ENCODE results near the gene PXDC1.
"Not testable (repeated sequence)": the region's sequence is repeated elsewhere in the genome, so short reads cannot be mapped to it uniquely, and the experiment has no call there.

PXDC1 gene

DNA sequence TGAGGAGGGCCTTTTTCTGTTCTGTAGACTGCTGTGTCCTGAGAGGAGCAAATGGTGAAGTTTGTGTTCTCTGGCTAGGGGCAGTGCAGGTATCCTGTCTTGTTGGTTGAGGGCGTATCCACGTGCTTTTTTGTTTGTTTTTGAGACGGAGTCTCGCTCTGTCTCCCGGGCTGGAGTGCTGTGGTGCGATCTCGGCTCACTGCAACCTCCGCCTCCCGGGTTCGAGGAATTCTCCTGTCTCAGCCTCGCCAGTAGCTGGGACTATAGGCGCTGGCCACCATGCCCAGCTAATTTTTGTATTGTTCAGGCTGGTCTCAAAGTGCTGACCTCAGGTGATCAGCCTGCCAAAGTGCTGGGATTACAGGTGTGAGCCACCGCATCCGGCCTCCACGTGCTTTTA is 10.8 kb upstream of the PXDC1 start:
- DNase-seq, result no peak

DNA sequence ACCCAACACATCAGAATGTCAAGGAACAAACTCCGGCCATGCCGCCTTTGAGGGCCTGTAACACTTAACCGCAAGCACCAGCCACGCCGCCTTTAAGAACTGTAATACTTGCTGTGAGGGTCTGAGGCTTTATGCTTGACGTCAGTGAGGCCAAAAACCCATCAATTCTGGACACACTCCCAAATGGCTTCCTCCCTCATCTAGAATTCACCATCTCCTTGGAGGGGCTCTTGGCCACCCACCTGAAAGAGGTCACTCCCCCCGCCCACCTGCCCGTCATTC is 10.4 kb upstream of the PXDC1 start:
- no peak for DNase-seq

DNA sequence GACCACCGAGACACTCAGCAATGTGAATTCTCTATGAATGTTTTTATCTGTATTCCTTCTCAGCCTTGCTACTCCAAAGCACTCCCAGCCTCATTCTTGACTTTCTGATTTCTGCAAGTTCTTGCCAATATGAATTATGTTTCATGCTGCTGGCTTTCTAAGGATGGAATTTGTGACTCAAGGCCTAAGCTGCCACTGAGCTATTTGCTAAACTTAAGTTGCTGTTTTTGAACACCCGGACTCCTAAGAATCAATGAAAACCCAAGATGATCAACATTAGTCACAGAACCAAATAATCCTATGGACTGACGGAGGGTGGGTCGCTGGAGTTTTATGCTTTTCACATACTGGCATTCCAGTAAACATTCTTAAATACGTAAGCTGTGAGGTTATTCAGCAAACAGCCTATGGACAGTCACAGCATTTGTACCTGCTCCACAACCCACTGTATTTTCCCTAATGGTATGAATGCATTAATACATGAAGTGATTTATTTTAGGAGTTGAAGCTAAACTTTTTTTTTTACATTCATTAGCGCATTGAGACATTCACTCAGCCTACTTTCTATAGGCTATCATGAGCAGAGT is 8.2 kb upstream of the PXDC1 start:
- DNase-seq, result no peak

DNA sequence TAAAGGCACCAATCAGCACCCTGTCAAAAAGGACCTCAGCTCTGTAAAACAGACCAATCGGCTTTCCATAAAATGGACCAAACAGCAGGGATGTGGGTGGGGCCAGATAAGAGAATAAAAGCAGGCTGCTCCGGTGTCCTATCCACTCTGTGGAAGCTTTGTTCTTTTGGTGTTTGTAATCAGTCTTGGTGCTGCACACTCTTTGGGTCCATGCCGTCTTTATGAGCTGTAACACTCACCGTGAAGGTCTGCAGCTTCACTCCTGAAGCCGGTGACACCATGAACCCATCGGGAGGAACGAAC is 7.3 kb upstream of the PXDC1 start:
- no peak for DNase-seq

DNA sequence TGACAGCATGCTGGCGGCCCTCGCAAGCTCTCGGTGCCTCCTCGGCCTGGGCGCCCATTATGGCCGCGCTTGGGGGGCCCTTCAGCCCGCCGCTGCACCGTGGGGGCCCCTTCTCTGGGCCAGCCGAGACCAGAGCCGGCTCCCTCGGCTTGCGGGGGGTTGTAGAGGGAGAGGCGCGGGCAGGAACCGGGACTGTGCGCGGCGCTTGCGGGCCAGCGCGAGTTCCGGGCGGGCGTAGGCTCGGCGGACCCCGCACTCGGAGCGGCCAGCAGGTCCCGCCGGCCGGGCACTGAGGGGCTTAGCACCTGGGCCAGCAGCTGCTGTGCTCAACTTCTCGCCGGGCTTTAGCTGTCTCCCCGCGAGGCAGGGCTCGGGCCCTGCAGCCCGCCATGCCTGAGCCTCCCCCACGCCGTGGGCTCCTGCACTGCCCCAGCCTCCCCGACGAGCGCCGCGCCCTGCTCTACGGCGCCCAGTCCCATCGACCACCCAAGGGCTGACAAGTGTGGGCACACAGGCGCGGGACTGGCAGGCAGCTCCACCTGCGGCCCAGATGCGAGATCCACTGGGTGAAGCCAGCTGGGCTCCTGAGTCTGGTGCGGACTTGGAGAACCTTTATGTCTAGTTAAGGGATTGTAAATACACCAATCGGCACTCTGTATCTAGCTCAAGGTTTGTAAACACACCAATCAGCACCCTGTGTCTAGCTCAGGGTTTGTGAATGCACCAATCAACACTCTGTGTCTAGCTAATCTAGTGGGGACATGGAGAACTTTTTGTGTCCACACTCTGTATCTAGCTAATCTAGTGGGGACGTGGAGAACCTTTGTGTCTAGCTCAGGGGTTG is 6.7 kb upstream of the PXDC1 start:
- not testable (repeated sequence) for DNase-seq

DNA sequence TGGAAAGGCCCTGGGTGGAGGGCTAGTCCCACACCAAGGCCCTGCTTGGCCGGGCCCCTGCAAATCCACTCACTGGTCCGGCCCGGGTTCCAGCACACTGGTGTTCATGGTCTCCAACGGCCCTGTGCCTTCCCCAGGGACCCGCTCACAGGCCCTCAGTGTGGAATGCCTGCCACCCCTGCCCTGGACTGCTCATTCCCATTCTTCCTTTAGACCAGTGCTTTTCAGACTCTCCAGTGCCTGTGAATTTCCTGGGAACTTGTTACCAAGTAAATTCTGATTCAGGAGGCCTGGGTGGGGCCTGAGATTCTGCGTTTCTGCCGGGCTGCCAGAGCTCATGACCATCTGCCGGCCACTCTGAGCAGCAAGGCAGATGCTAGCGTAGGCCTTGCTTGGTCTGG is 5.7 kb upstream of the PXDC1 start:
- DNase-seq, result no peak

DNA sequence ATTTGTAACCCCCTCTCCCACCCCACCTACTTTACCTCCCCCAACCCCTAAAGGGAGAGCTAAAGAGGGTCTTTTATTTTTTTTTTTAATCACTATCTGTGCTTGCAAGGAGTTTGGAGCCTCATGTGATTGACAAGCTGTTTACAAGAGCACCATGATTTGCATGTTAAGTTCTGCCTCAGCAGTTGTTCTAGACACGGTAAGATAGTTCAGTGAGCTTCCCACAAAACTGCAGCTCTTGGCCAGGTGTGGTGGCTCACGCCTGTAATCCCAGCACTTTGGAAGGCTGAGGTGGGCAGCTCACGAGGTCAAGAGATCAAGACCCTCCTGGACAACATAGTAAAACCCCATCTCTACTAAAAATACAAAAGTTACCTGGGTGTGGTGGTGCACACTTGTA is 5.0 kb upstream of the PXDC1 start:
- DNase-seq, result no peak

DNA sequence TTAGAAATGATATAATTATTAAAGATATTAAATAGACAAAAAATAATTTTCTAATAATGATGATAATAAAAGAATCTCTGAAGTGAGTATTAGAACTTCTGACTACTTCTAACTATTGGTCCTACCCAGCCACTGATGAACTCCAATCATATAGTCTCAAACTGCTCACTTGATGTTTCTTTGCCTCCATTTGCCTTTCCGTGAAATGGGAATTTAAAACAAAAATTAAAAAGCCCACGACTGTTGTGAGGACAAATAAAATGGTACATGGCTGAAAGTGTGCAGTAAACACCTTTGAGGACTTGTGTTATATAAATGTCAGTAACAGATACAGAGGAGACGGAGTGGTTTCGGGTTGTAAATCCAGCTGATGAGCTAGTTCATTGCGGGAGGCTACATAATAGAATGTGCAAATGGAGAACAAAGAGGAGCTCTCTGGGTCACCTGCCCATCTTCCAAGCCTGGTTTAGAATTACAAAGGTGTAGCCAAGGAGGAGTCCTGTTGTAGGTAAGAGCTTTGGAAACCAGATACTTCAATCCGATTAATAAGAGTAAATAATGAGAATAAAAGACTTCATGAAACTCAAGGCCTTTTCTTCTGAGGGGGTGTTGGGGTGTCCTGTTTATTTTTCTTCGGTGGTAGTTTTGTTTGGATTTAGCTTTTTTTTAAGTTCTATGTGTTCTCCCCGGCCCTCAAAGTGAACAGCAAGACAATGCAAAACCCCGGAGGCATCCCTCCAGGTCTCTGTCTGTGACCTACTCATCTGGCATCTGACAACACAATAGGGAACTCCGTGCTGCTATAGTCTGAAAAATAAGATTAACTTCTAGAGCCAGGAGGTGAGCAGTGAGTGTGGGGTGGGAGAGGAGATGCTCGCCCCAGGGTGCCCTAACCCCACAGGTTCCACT is 4.4 kb upstream of the PXDC1 start:
- DNase-seq, result no peak

DNA sequence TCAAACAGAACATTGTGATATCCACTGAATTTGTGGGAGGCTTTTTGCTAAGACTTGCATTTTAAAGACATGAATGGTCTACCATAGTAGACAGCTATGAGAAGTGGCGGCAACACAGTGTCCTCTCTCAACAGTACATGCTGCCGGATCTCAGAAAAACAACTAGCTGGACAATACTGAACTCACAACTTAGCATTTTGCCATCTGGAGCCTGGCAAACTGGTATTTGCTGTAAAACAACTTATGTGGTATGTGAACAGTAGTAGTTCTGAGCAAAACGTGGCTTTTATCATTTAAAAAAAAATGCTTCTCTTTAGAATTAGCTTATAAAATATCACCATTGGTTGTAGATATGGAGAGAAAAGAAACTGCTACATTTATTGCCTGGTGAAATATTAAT is 3.3 kb upstream of the PXDC1 start:
- no peak for DNase-seq

DNA sequence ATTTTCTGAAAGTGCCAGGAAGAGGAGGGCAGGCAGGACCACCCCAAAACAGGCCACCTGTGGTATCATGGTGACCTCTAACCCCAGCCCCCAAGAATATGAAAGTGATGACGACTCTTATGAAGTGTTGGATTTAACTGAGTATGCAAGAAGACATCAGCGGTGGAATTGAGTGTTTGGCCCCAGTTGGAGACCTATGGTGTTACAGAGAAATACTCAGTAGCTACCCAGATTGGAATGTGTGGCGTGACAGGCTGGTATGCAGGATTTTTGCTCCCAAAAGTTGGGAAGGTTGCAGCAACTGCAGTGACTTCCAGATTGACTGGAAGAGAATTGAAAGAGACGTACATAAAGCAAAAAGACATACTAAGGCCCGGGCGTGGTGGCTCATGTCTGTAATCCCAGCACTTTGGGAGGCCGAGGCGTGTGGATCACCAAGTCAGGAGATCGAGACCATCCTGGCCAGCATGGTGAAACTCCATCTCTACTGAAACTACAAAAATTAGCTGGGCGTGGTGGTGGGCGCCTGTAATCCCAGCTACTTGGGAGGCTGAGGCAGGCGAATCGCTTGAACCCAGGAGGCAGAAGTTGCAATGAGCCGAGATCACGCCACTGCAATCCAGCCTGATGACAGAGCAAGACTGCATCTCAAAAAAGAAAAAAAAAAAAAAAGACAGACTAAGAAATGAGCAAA is 2.7 kb upstream of the PXDC1 start:
- DNase-seq, result not testable (repeated sequence)

DNA sequence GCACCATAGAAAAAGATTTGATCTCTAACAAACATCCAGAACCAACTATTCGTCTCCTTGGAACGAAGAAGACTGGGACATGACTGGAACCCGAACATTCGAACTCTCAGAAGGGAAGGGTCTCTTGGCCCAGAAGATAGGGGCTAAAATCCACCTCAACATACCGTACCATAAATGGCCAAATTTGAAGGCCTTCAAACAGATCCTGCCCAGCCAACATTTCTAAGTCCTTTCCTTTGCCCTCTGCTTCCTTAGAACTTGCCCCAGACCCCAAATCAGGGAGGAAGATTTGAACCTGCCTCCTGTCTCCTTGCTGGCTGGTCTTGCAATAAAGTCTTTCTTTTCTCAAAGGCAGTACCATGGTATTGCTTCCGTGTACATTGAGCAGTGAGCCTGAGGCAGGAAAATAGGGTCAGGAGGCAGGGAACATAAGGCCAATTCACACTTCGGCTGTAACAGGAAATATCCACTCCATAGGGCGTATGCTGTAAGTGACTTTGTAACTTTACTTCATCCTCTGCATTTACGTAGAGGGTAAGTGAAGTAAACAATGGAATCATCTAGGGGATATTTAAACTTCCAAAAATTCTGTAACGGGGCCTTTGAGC is 1.8 kb upstream of the PXDC1 start:
- no peak for DNase-seq

DNA sequence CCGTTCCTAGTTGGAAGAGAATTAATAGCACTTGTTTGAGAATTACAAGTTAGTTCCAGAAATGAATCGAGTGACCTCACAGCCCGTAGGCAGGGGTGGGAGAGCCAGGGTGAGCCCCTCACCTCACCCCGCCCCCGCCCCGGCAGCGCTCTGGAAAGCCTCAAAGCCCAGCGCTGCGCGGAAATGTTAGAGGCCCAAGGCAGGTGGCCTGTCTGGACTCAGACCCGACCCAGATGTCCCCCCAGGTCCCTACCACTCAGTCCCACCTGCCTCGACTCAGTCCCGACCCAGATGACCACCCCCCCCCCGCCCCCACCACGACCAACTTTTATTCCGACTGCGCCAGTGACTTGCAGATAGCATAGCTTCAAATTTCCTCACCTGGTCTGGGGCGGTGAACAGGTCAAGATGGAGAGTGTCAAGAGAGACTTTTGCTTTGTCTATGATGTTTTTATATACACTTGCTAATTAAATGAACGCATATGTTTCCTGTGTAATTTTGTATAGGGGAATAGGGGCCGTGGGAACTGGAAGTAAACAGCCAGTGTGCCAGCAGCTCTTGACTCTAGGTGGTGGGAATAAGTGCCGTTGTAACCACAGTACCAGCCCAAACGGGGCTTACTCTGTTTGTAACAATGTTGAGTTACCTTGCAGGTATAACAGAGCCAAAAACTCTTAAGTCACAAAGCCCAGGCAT is 1.2 kb upstream of the PXDC1 start:
- DNase-seq, result no peak

DNA sequence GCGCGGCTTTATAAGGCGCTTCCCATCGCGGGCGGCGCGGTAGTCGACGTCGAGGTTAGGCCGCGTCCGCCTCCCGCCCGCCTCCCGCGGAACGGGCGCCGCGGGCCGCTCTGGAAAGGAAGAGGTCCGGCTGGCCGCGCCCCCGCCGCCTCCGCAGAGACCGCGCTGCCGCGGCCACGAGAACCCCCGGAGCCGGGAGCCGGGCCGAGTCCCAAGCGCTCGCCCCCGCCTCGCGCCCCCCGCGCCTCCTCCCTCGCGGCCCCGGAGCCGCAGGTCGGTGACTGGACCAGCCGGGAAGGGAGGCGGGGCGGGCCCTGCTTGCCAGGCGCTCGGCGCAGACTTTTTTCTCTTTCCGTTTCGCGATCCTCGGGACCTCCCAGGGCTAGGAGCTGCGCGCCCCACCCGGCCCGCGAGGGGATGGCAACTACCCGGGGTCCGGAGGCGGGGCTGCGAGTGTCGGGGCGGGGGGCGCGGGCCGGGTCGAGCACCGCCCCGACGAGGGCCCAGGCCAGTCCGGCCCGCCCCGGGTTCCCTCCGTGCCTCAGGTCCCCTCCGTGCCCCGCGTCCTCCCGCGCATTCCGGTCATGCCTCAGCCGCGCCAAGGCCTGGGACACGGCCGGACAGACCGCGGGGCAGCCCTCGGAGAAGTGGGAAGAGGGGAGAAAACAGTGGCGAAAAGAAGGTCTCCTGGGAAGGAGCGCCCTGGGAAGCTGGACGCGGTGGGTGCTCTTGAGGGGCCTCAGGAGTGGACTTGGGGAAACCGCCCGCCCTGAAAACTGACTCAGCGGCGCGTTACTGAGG is 417 bp upstream of the PXDC1 start:
- DNase-seq, result peak; percentile 61

DNA sequence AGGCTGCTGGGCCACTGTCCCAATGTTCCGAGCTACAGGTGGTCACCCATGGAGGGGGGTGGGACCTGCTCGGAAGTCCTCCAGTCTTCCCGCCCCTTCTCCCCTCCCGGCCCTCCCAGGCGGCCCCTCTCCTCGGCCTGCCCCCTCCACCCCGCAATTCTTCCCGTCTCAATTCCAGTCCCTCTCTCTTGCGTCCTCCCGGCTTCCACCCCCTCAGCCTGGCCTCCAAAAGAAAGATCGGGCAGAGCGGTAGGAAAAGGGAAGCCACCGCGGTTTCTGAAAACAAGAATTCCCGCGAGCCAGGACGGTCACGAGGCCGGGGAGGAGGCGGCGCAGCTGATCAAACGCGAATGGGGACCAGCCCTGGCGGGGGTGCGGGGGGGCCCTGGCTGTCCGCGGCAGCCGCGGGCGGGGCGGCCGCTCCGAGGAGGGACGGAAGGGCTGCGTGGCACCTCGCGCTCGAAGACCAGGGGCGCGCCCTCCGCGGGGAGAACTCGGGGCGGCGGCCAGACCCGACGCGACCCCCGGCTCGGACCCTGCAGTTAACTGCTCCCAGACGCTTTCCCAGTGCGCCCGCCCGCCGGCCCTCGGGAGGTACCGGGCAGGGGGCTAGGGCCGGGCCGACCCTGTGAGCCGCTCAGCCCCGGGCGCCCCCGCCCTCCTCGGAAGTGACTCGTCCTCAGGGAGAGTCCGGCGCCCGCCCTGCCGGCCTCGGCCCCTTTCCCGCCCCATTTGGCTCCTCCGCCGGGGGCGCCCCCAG is 1.0 kb downstream of the PXDC1 start:
- peak; percentile 17 for DNase-seq

DNA sequence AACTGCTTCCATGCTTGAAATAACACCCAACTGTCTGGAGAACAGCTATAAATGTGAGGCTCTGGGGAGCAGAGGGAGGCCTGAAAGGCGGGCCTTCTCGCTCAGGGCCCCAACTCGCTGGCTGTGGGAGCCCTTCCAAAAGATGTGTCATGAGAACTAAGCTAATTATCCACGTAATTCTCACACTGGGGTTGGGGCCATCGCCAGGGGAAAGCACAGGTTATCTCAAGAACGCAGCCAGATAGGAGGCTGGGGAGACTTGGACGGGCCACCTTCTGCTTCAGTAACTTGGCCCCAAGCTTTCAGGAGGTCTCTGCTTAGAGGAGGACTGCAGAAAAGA is 1.6 kb downstream of the PXDC1 start:
- no peak for DNase-seq

DNA sequence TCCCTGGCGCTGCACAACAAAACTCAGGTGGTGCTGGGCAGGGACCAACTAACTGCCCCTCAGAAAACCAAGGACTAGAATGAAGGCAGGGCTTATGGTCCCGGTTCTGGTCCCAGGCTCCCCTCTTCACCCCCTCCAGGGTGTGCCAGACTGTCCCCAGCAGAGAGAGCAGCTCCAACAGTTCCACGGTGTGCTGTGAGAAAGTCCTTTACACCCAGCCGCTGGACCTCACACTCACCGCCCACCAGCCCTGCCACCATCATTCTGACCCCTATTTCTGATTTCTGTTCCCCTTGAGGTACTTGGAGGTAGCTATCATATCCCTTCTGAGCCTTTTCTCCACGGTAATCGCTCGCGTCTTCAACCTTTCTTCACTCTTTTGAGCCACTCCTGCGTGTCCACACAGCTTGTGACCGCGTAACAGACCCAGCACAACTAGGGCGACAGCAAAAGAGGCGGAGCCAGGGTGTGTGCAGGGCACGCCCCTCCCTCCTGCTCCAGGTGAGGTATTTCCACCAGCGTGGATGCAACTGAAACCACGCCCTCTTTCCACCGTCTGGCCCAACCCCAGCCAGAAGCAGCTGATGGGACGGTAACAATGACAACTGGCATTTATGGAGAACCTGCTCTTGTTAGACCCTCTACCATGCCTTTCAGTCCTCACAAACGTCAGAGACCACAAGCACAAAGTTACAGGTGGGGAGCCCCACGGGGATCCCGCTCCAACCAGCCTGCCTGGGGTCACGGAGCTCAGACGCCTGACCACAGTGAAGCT is 2.3 kb downstream of the PXDC1 start:
- no peak for DNase-seq

DNA sequence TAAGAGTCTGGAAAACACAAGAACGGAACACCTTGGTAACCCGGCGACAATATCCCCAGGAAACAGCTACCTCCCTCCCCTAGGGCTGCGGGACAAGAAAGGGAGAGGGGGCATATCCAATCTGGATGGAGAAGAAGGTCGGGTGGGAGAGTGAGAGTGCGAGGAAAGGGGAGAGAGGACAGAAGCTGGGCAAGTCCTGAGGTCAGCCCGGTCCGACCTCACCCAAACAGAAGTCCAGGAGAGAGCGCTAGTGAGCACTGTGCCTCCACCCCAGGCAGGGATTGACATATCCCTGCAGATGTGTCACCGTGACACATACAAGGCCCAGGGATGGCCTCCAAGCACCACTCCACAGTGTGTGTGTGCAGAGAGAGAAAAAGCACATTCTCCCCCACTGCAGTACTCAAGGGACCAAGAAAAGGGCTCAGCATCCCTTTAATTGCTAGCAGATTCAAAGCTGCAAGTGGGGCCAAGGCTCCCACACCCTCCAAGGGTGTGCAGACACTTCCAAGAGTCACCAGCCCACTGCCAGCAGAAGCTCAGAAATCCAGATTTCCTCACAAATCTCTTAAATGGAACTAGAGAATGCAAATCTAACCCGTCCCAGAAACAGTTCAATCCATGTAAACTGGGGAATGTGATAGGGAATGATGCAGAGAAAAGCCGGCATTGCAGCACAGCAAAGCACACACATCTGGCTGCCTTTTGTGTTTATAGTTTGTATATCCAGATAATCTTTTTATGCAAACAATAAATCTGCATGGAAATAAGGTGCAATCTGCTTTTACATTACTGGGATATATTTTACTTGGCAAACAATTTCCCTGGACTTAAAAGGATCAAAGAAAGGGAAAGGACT is 3.1 kb downstream of the PXDC1 start:
- DNase-seq, result peak; percentile 34

DNA sequence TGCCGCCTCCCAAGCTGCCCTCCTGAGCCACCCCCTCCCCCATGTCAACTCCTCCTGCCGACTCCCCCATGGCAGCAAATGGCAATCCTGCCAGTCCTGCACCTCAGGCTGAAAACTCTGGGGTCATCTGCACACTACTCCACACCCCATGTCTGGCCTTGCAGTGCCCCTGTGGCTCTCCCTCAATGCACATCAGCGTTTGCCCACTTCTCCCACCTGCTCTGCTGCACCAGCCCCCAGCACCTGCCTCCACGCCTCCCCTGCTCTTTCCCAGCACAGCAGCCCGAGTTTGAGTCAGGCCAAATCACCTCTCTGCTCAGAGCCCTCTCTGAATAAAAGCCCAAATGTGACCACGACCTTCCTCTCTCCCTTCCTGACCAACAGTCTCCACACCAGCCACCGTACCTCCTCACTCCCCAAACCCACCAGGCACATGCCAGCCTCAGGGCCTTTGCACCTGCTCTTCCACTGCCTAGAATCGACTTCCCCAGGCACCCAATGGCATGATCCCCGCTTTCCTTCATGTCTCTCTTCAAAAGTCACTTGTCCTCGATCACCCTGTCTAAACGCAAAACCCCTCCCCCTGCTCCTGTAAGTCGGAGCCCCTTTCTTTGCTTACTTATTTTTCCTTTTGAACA is 4.3 kb downstream of the PXDC1 start:
- DNase-seq, result no peak

DNA sequence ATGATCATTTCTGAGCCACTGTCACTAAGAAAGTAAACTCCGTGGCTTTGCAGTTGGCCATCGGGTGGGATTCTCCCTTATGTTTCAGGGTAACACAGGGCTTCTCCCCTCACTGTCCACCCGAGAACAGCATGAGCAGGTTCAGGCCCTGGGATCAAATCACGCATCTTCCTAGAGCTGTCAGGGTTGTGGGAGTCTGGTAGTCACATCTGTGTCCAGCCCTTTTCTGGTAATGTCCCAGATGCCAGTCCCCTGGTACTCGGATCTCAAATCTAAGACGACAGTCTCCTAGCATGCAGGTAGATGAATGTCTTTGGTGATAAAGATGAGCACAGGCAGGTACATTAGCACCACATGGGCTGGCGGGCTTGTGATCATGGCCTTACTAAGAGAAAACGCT is 4.8 kb downstream of the PXDC1 start:
- no peak for DNase-seq
